Measurements from ENCODE around the gene SLC2A10. TPM values are rescaled to one million over a fixed set of nuclear protein-coding genes. Genes with fewer than 3 reads are reported as not detected.

The SLC2A10 gene
- total RNA-seq, 2 donors from 2014 or later, result 0.64 to 1.5 TPM

- no peak overlapping the region for H3K27ac Mint-ChIP-seq
- no peaks in the 10 kb centered on the region for H3K9me3 Mint-ChIP-seq
- ATAC-seq (no peak), DNase-seq (ENCODE audit: low spot score) (no peak)
- H3K27me3 Mint-ChIP-seq, result peaks cover 18 to 29% of the 10 kb centered on the region in 2 donors
- no peaks in the 10 kb centered on the region for H3K36me3 Mint-ChIP-seq
- no peaks in the 10 kb centered on the region for H3K4me1 Mint-ChIP-seq (ENCODE audit: low read depth in 2 of 2)
- H3K4me3 Mint-ChIP-seq, result no peak overlapping the region
Observed at GRCh38 chr20:46702447-46703203, 6.8 kb upstream of the SLC2A10 start.

- DNase-seq (ENCODE audit: low spot score), result no peak
- Mint-ChIP-seq H3K27me3 (peaks cover 20 to 31% of the 10 kb centered on the region in 2 donors), H3K4me3 (no peak overlapping the region), H3K9me3 (no peaks in the 10 kb centered on the region), H3K36me3 (no peaks in the 10 kb centered on the region), H3K27ac (no peak overlapping the region), H3K4me1 (ENCODE audit: low read depth in 2 of 2) (peaks cover 0 to 2% of the 10 kb centered on the region in 2 donors)
- ATAC-seq, result no peak
Observed at GRCh38 chr20:46703435-46703834, 6.0 kb upstream of the SLC2A10 start.

- peaks cover 5 to 11% of the 10 kb centered on the region in 2 donors for H3K4me1 Mint-ChIP-seq (ENCODE audit: low read depth in 2 of 2)
- H3K36me3 Mint-ChIP-seq, result no peaks in the 10 kb centered on the region
- peaks cover 22 to 39% of the 10 kb centered on the region in 2 donors for H3K27me3 Mint-ChIP-seq
- DNase-seq (ENCODE audit: low spot score) (no peak), ATAC-seq (no peak)
- no peaks in the 10 kb centered on the region for H3K9me3 Mint-ChIP-seq
- H3K4me3 Mint-ChIP-seq, result no peak overlapping the region
- H3K27ac Mint-ChIP-seq, result no peak overlapping the region
Observed at GRCh38 chr20:46704714-46705377, 4.6 kb upstream of the SLC2A10 start.

DNA sequence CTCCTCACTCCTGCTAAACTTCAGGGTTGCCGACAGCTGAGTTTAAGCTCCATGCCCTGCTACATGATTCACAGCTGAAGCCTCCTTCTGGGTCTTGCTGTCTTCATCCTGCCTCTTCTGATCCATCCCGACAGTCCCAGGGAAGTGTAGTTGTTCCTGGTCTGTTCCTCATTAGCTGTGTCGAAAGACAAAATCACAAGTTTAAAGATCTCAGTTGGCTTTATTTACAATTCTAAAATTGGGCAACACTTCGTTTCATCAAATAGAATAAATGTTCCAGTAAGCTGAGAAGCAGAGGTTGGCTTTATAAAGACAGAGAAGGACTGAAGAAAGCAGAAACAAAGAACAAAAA, 4.1 kb upstream of the SLC2A10 start:
- Mint-ChIP-seq H3K4me3 (no peak overlapping the region), H3K27me3 (peaks cover 24 to 39% of the 10 kb centered on the region in 2 donors), H3K4me1 (ENCODE audit: low read depth in 2 of 2) (peaks cover 10 to 16% of the 10 kb centered on the region in 2 donors), H3K27ac (no peak overlapping the region), H3K9me3 (no peaks in the 10 kb centered on the region), H3K36me3 (no peaks in the 10 kb centered on the region)
- no peak for DNase-seq (ENCODE audit: low spot score)
- no peak for ATAC-seq

- Mint-ChIP-seq H3K4me3 (no peak overlapping the region), H3K27me3 (peaks cover 22 to 41% of the 10 kb centered on the region in 2 donors), H3K9me3 (no peaks in the 10 kb centered on the region), H3K4me1 (ENCODE audit: low read depth in 2 of 2) (peaks cover 12 to 18% of the 10 kb centered on the region in 2 donors), H3K27ac (no peak overlapping the region), H3K36me3 (no peaks in the 10 kb centered on the region)
- DNase-seq (ENCODE audit: low spot score) (no peak), ATAC-seq (no peak)
Observed at GRCh38 chr20:46706242-46706641, 3.2 kb upstream of the SLC2A10 start.

GRCh38 chr20:46708172-46708860, 1.1 kb upstream of the SLC2A10 start:
- no peaks in the 10 kb centered on the region for H3K36me3 Mint-ChIP-seq
- H3K27me3 Mint-ChIP-seq, result peaks cover 26 to 46% of the 10 kb centered on the region in 2 donors

GRCh38 chr20:46709055-46709458, 392 bp upstream of the SLC2A10 start:
- no peak for DNase-seq (ENCODE audit: low spot score)
- H3K27me3 Mint-ChIP-seq, result peaks cover 24 to 44% of the 10 kb centered on the region in 2 donors
- no peaks in the 10 kb centered on the region for H3K9me3 Mint-ChIP-seq
- H3K27ac Mint-ChIP-seq, result peak overlapping the region; percentile 36 to 55
- H3K4me3 Mint-ChIP-seq, result peak overlapping the region; percentile 86
- peaks cover 12 to 18% of the 10 kb centered on the region in 2 donors for H3K4me1 Mint-ChIP-seq (ENCODE audit: low read depth in 2 of 2)
- H3K36me3 Mint-ChIP-seq, result no peaks in the 10 kb centered on the region
- peak in 1 of 2 donors; percentile 2 for ATAC-seq

More at GRCh38 chr20:46708172-46708860, 1.1 kb upstream of the SLC2A10 start:
- DNase-seq (ENCODE audit: low spot score), result no peak
- ATAC-seq, result no peak
- Mint-ChIP-seq H3K4me3 (peak overlapping the region; percentile 10), H3K27ac (peak overlapping the region in 1 of 2 donors; percentile 36), H3K9me3 (no peaks in the 10 kb centered on the region), H3K4me1 (ENCODE audit: low read depth in 2 of 2) (peaks cover 12 to 18% of the 10 kb centered on the region in 2 donors)

DNA sequence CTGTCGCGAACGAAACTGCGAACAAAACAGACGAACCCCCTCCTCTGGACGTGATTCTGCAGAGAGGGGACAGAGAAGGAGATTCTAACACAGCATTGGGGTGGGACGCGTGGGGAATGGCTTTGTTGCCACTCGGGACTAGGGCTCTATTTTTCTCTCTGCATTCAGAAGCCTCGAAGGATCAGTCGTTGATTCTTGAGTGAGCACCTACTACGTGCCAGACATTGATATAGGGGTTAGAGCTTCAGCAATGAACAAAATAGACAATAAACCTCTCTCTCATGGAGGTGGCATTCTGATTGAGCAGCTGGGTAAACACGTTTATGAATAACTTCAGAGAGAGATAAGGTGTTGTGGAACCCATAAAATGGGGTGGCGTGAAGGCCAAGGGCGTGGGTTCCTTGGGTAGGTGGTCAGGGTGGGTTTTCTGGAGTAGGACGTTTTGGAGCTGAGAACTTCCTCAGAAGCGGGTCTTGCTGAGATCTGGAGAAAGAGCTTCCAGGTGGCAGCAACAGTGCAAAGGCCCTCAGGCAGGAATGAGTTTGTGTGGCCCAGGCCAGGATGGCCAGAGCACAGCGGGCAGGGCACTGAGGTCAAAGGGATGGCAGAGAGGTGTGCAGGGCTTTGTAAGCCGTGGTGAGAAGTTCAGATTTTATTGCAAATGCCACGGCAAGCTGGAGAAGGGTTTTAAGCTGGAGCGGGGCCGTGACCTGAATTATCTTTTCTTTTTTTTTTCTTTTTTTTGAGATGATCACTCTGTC, 884 bp downstream of the SLC2A10 start:
- Mint-ChIP-seq H3K4me1 (ENCODE audit: low read depth in 2 of 2) (peaks cover 12 to 18% of the 10 kb centered on the region in 2 donors), H3K4me3 (peak overlapping the region; percentile 84), H3K27me3 (peaks cover 30 to 44% of the 10 kb centered on the region in 2 donors), H3K27ac (peak overlapping the region; percentile 38 to 75), H3K36me3 (no peaks in the 10 kb centered on the region), H3K9me3 (no peaks in the 10 kb centered on the region)
- ATAC-seq (no peak), DNase-seq (ENCODE audit: low spot score) (no peak)

GRCh38 chr20:46712056-46712636, 2.7 kb downstream of the SLC2A10 start:
- peaks cover 12 to 18% of the 10 kb centered on the region in 2 donors for H3K4me1 Mint-ChIP-seq (ENCODE audit: low read depth in 2 of 2)
- DNase-seq (ENCODE audit: low spot score) (no peak), ATAC-seq (no peak)
- H3K27ac Mint-ChIP-seq, result no peak overlapping the region
- H3K27me3 Mint-ChIP-seq, result peaks cover 30 to 41% of the 10 kb centered on the region in 2 donors
- no peaks in the 10 kb centered on the region for H3K36me3 Mint-ChIP-seq
- H3K4me3 Mint-ChIP-seq, result no peak overlapping the region
- H3K9me3 Mint-ChIP-seq, result no peaks in the 10 kb centered on the region

DNA sequence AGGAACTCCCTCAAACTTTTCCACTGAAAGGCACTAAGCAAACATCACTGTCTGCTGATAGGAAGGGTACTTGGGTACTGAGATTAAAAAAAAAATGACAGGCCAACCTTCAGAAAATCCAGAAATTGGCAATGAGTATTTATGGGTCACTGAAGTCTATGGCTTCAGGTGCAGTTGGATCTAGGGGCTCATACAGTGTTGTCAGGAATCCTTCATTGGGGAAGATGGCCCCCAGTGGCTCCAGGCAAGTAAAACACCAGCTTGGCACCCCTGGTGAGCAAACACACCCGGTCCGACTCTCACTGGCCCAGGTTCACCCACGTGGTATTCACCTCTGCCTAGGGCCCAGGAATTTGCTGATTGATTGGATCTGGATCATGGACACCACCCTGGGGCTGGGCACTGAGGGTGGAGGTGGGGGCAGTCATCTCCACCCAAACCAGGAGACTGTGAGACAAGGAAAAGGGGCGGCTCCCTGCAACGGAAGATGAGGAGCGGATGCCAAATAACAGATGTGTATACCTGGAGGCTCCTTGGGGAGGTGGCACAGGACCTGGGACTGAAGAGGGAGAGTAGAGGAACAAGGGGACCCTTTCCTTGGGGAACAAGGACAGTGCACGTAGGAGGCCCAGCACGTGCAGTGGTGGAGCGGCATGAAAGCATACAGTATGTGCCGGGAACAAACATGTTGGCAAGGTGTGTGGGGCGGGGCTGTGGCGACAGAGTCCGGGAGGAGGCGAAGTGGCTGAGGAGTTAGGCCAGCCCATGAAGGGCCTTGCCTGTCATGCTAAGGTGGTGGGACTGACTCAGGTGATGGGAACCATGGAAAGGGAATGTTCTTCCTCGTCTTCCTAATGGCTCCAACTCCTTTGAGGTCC, 4.7 kb downstream of the SLC2A10 start:
- H3K9me3 Mint-ChIP-seq, result no peaks in the 10 kb centered on the region
- DNase-seq (ENCODE audit: low spot score), result no peak
- no peak overlapping the region for H3K4me3 Mint-ChIP-seq
- no peak for ATAC-seq
- peaks cover 21 to 31% of the 10 kb centered on the region in 2 donors for H3K27me3 Mint-ChIP-seq
- H3K27ac Mint-ChIP-seq, result no peak overlapping the region
- H3K4me1 Mint-ChIP-seq (ENCODE audit: low read depth in 2 of 2), result peaks cover 9% of the 10 kb centered on the region in 2 donors
- no peaks in the 10 kb centered on the region for H3K36me3 Mint-ChIP-seq

DNA sequence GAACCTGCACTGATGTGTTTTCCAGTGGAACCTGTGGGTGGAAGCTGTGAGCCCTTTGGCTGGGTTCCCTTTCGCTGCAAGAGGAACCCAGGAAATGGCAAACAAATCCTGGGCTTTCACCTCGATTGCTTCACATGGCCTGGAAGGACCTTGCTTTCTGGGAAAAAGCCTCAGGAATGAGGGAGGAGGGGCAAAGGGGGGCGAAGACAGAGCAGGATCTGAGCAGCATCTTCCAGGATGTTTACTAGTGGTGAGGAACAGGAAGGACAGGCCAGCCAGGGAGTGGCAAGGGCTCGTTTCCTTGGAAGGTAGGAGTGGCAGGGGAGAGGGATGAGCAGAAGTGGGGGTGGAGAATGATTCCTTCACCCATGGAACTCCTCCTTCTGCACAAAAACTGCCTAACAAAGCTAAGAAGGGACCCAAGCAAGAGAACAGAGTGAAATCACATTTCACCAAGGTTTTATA, 5.9 kb downstream of the SLC2A10 start:
- Mint-ChIP-seq H3K9me3 (no peaks in the 10 kb centered on the region), H3K36me3 (no peaks in the 10 kb centered on the region), H3K27me3 (peaks cover 17 to 24% of the 10 kb centered on the region in 2 donors), H3K27ac (no peak overlapping the region), H3K4me1 (ENCODE audit: low read depth in 2 of 2) (peaks cover 2% of the 10 kb centered on the region in 2 donors), H3K4me3 (no peak overlapping the region)
- ATAC-seq (no peak), DNase-seq (ENCODE audit: low spot score) (no peak)

- Mint-ChIP-seq H3K27ac (no peak overlapping the region), H3K4me1 (ENCODE audit: low read depth in 2 of 2) (no peaks in the 10 kb centered on the region), H3K27me3 (peaks cover 13 to 19% of the 10 kb centered on the region in 2 donors), H3K36me3 (no peaks in the 10 kb centered on the region), H3K4me3 (no peak overlapping the region), H3K9me3 (no peaks in the 10 kb centered on the region)
- no peak for DNase-seq (ENCODE audit: low spot score)
- no peak for ATAC-seq
Observed at GRCh38 chr20:46717818-46718541, 8.5 kb downstream of the SLC2A10 start.
